ENCODE measurements around the gene CTDP1. TPM values are rescaled to one million over a fixed set of nuclear protein-coding genes. Genes with fewer than 3 reads are reported as not detected.

The CTDP1 gene
- total RNA-seq, 1 donor = 20.7 TPM

- TF ChIP-seq CTCF (IDR thresholded peaks at IDR 0.05; ENCODE audit: insufficient read depth, low read depth, low read length) = no peak
- H3K4me3 ChIP-seq (ENCODE audit: low read depth, low read length) = no peak overlapping the region
- no peak for DNase-seq (ENCODE audit: low read depth)
Observed at GRCh38 chr18:79723036-79723435, 43.4 kb downstream of the CTDP1 start.

- no peak overlapping the region for H3K4me3 ChIP-seq (ENCODE audit: low read depth, low read length)
- DNase-seq (ENCODE audit: low read depth) = no peak
- TF ChIP-seq CTCF (IDR thresholded peaks at IDR 0.05; ENCODE audit: insufficient read depth, low read depth, low read length) = no peak
Observed at GRCh38 chr18:79723628-79724027, 44.0 kb downstream of the CTDP1 start.

- TF ChIP-seq CTCF (IDR thresholded peaks at IDR 0.05; ENCODE audit: insufficient read depth, low read depth, low read length) = no peak
- no peak overlapping the region for H3K4me3 ChIP-seq (ENCODE audit: low read depth, low read length)
- no peak for DNase-seq (ENCODE audit: low read depth)
Observed at GRCh38 chr18:79724299-79725080, 44.9 kb downstream of the CTDP1 start.

GRCh38 chr18:79725486-79725885 is 45.9 kb downstream of the CTDP1 start:
- no peak overlapping the region for H3K4me3 ChIP-seq (ENCODE audit: low read depth, low read length)
- TF ChIP-seq CTCF (IDR thresholded peaks at IDR 0.05; ENCODE audit: insufficient read depth, low read depth, low read length) = no peak
- DNase-seq (ENCODE audit: low read depth) = no peak

GRCh38 chr18:79726721-79727120 is 47.1 kb downstream of the CTDP1 start:
- no peak for DNase-seq (ENCODE audit: low read depth)
- no peak overlapping the region for H3K4me3 ChIP-seq (ENCODE audit: low read depth, low read length)
- no peak for TF ChIP-seq CTCF (IDR thresholded peaks at IDR 0.05; ENCODE audit: insufficient read depth, low read depth, low read length)

- no peak for TF ChIP-seq CTCF (IDR thresholded peaks at IDR 0.05; ENCODE audit: insufficient read depth, low read depth, low read length)
- H3K4me3 ChIP-seq (ENCODE audit: low read depth, low read length) = no peak overlapping the region
- no peak for DNase-seq (ENCODE audit: low read depth)
Observed at GRCh38 chr18:79727211-79727610, 47.6 kb downstream of the CTDP1 start.

Measured in fibroblast of villous mesenchyme (primary cell).